NCI-H524 (cell line): ENCODE results near the gene BRSK2.
A peak's percentile ranks its signal among the peaks of the same experiment; 100 is the strongest.

Source experiments
- DNase-seq, 2 experiments: peaks; one replicate each; lab custom pipeline; 2025; lab: John Stamatoyannopoulos, UW

BRSK2 gene

GRCh38 chr11:1396375-1396841, 6.7 kb downstream of the BRSK2 start:
- DNase-seq: no peak

GRCh38 chr11:1397146-1397861, 7.6 kb downstream of the BRSK2 start:
- DNase-seq: no peak

- DNase-seq: no peak
Observed at GRCh38 chr11:1397862-1398527, 8.3 kb downstream of the BRSK2 start.

- no peak for DNase-seq
Observed at GRCh38 chr11:1398528-1399235, 8.9 kb downstream of the BRSK2 start.

- DNase-seq: no peak
Observed at GRCh38 chr11:1399386-1400316, 9.9 kb downstream of the BRSK2 start.

GRCh38 chr11:1400317-1401170, 10.8 kb downstream of the BRSK2 start:
- DNase-seq: no peak

- no peak for DNase-seq
Observed at GRCh38 chr11:1401171-1401445, 11.4 kb downstream of the BRSK2 start.

- peak in 1 of 2 experiments; percentile 40 for DNase-seq
Observed at GRCh38 chr11:1401656-1402221, 12.0 kb downstream of the BRSK2 start.

GRCh38 chr11:1402355-1403077, 12.8 kb downstream of the BRSK2 start:
- DNase-seq: peak; percentile 40 to 83

- DNase-seq: no peak
Observed at GRCh38 chr11:1403078-1403620, 13.4 kb downstream of the BRSK2 start.

GRCh38 chr11:1403721-1404460, 14.2 kb downstream of the BRSK2 start:
- no peak for DNase-seq

- DNase-seq: peak in 1 of 2 experiments; percentile 19
Observed at GRCh38 chr11:1404461-1405185, 14.9 kb downstream of the BRSK2 start.

GRCh38 chr11:1405186-1406020, 15.7 kb downstream of the BRSK2 start:
- no peak for DNase-seq

- no peak for DNase-seq
Observed at GRCh38 chr11:1406571-1407485, 17.1 kb downstream of the BRSK2 start.

GRCh38 chr11:1407668-1408067, 17.9 kb downstream of the BRSK2 start:
- no peak for DNase-seq

GRCh38 chr11:1408346-1408745, 18.6 kb downstream of the BRSK2 start:
- no peak for DNase-seq
